Neural progenitor cell (in vitro differentiated cells): Measurements from ENCODE around the gene DPPA5. TPM values are rescaled to one million over a fixed set of nuclear protein-coding genes. Genes with fewer than 3 reads are reported as not detected.

Source experiments
- small RNA-seq: library from RNA; depleted of rRNA; stranded (forward); fragments of <200 nt; gene quantifications from one replicate; pipeline ENCODE3, GENCODE V24; 2015
- total RNA-seq: library from RNA; depleted of rRNA; stranded (reverse); fragments of >200 nt; gene quantifications from 2 replicates; pipeline ENCODE4 v1.2.3, GENCODE V29; 2015; ENCODE audit warnings: low replicate concordance

DPPA5 gene
- total RNA-seq, 1 donor from 2014 or later: not detected

Small RNA genes within 50 kb of the gene (small RNA-seq; reads per million reads assigned to genes)
- 8.4 reads per million, percentile 95 among the genes with 10 or more reads in this experiment for gene RPL39P3

Other genes starting within 250 kb of the DPPA5 start
- gene KHDC1L, start 128.8 kb downstream of the DPPA5 start, total RNA-seq: 1.9 and 2.1 TPM in 2 replicates
- 7.0 and 13.2 TPM in 2 replicates for gene KHDC1, start 91.1 kb downstream of the DPPA5 start, total RNA-seq
- gene KHDC3L, start 8.4 kb upstream of the DPPA5 start, total RNA-seq: not detected in 2 replicates
- not detected in 2 replicates for gene OOEP, start 15.6 kb upstream of the DPPA5 start, total RNA-seq
- gene DDX43, start 40.6 kb upstream of the DPPA5 start, total RNA-seq: not detected in 2 replicates
- gene CGAS, start 98.0 kb upstream of the DPPA5 start, total RNA-seq: 0.62 and 0.90 TPM in 2 replicates
- 28.6 and 40.0 TPM in 2 replicates for gene MTO1, start 107.5 kb upstream of the DPPA5 start, total RNA-seq
- gene EEF1A1, start 166.8 kb upstream of the DPPA5 start, total RNA-seq: 15,510 and 19,891 TPM in 2 replicates